HL-60 (cell line): Measurements from ENCODE around the gene HNF1B.
A peak's percentile ranks its signal among the peaks of the same experiment; 100 is the strongest.
"Not testable (repeated sequence)": the region's sequence is repeated elsewhere in the genome, so short reads cannot be mapped to it uniquely, and the experiment has no call there.

ENCODE experiments used
- DNase-seq, 2 experiments: peaks; one replicate each; pipeline ENCODE4 v3.0.0-alpha.2; 2010 to 2020; ENCODE audit warnings: low read depth in 1 of 2, low spot score in 1 of 2
- H3K27ac ChIP-seq: fragments of 250-450 bp; sonication (Bioruptor Pico); replicated peaks from 2 replicates; pipeline ENCODE4 v1.5.1; 2020; ENCODE audit warnings: mild to moderate bottlenecking, moderate library complexity
- H3K27me3 ChIP-seq: fragments of 250-450 bp; sonication (Bioruptor Pico); 2 replicates; pipeline ENCODE4 v1.5.1; 2021; ENCODE audit warnings: mild to moderate bottlenecking, moderate library complexity; ENCODE audit not compliant: insufficient read depth, poor library complexity, severe bottlenecking
- H3K4me3 ChIP-seq: replicated peaks from 2 replicates; pipeline ENCODE4 v1.5.1; 2011; ENCODE audit warnings: mild to moderate bottlenecking, control low read depth, low read length; ENCODE audit not compliant: insufficient read depth
- CTCF ChIP-seq: IDR thresholded peaks from one replicate; pipeline ENCODE4 v1.5.1; 2011; ENCODE audit warnings: low read length, control low read depth, inconsistent platforms; ENCODE audit not compliant: insufficient read depth
- GABPA ChIP-seq: IDR thresholded peaks from 2 replicates; pipeline ENCODE4 v1.6.1; 2012; ENCODE audit warnings: low read depth
- POLR2AphosphoS5 ChIP-seq: IDR thresholded peaks from 2 replicates; pipeline ENCODE4 v1.6.1; 2012; ENCODE audit warnings: low read depth
- REST ChIP-seq: IDR thresholded peaks from 2 replicates; pipeline ENCODE4 v1.6.1; 2012; ENCODE audit warnings: low read depth; ENCODE audit not compliant: insufficient replicate concordance
- SPI1 ChIP-seq: IDR thresholded peaks from 2 replicates; pipeline ENCODE4 v1.6.1; 2012; ENCODE audit warnings: low read depth, mild to moderate bottlenecking, borderline replicate concordance

Gene HNF1B

GRCh38 chr17:37786481-37786880 lies 41.6 kb upstream of the HNF1B start:
- TF ChIP-seq SPI1 (no peak), GABPA (no peak), REST (no peak), CTCF (no peak), POLR2AphosphoS5 (no peak)
- H3K27me3 ChIP-seq: no peaks in the 10 kb centered on the region
- no peak overlapping the region for H3K4me3 ChIP-seq
- no peak overlapping the region for H3K27ac ChIP-seq
- no peak for DNase-seq

- H3K27ac ChIP-seq, H3K27me3 ChIP-seq, DNase-seq, H3K4me3 ChIP-seq: not testable (repeated sequence)
- peak; percentile 79 for TF ChIP-seq SPI1
Observed at GRCh38 chr17:37782460-37782859, 37.6 kb upstream of the HNF1B start.

- Histone ChIP-seq H3K4me3 (no peak overlapping the region), H3K27me3 (no peaks in the 10 kb centered on the region), H3K27ac (no peak overlapping the region)
- TF ChIP-seq REST (no peak), GABPA (no peak), SPI1 (no peak), CTCF (no peak), POLR2AphosphoS5 (no peak)
- no peak for DNase-seq
Observed at GRCh38 chr17:37781451-37781850, 36.6 kb upstream of the HNF1B start.

- DNase-seq: no peak
- H3K27me3 ChIP-seq: no peaks in the 10 kb centered on the region
- TF ChIP-seq SPI1 (no peak), REST (no peak), POLR2AphosphoS5 (no peak), CTCF (no peak), GABPA (no peak)
- no peak overlapping the region for H3K4me3 ChIP-seq
- no peak overlapping the region for H3K27ac ChIP-seq
Observed at GRCh38 chr17:37779554-37779953, 34.7 kb upstream of the HNF1B start.
